WI38 (cell line): Measurements from ENCODE around the gene C19orf53.

Experiments
- H3K4me3 ChIP-seq: 2 replicates; pipeline ENCODE4 v1.5.1; 2011; ENCODE audit warnings: low read depth, mild to moderate bottlenecking, control low read depth, low read length
- CTCF ChIP-seq: IDR thresholded peaks from 2 replicates; pipeline ENCODE4 v1.5.1; 2012; ENCODE audit warnings: low read depth, mild to moderate bottlenecking, control low read depth, low read length

The C19orf53 gene

DNA sequence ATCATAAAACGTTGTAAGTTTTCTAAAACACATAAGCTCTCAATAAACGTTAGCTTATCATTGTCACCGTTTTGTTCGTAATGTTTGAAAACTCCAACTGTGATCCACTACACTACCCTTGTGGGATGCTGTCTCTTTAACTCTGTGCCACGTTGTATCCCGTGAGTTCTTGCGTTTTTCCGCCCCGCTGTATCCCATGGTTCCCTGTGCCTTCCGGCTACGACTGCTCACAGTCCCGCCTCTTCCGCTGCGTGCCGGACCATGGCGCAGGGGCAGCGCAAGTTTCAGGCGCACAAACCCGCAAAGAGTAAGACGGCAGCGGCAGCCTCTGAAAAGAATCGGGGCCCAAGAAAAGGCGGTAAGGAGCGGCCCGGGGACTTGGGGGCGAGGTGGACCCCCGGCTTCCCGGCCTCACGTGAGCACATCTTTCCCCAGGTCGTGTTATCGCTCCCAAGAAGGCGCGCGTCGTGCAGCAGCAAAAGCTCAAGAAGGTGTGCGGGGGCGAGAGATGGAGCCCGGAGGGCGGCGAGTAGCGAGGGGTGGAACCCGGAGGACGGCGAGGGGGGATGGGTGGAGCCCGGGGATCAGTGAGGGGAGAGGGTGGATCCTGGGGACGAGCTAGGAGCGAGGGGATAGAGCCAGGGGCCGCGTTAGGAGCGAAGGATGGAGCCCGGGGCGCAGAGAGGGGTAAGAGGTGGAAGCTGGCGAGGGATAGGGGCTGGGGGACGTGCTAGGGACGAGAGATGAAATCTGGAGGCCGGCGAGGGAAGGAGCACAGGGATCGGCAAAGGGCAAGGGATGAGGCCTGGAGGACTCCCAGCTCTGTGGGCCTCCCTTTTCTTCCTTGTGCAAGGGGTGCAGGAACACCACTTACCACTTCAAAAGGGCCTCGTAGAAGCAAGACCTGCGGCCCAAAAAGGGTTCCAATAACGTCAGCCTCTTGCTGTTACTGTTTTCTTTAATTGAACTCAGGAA, at the start of gene C19orf53:
Gene C19orf53, plus strand, starts transcription at position 240 of the 975 bp plus-strand sequence. Its CDS starts 22 bp downstream, at position 262.
- no peak for TF ChIP-seq CTCF
- H3K4me3 ChIP-seq, result peak within 1 kb of the TSS; percentile 96

DNA sequence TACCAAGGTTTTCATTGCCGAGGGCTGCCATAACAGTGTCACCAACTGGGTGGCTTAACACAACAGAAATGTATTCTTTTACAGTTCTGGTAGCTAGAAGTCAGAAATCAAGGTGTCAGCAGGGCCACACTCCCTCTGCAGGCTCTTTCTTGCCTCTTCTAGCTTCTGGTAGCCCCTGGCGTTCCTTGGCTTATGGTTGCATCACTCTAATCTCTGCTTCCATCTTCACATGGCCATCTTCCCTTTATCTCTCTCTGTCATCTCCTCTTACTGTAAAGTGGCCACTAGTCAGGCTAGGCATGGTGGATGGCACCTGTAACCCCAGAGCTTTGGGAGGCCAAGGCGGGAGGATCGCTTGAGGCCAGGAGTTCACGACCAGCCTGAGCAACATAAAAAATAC, 47.9 kb upstream of the C19orf53 start:
- no peak for TF ChIP-seq CTCF
- H3K4me3 ChIP-seq, result no peak overlapping the region

- TF ChIP-seq CTCF, result no peak
- H3K4me3 ChIP-seq, result no peak overlapping the region
Measured at GRCh38 chr19:13727798-13728197, 46.5 kb upstream of the C19orf53 start.

DNA sequence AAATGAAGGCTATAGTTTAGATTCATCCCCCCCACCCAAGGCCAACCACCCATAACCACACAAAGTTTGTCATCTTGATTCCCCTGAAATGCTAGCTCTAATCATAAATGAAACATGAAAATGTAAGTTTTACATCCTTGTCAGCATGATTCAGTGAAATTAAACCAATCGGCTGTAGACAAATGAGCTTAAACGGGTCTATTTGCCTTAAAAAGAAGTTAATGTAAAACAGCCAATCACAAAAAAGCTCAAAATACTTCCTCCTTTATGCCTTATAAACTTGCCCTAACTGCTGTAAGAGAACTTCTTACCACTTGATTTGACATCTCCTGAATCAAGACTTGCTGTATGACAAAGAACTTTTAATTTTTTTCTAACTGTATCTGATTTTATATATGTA, 44.4 kb upstream of the C19orf53 start:
- TF ChIP-seq CTCF, result no peak
- no peak overlapping the region for H3K4me3 ChIP-seq

DNA sequence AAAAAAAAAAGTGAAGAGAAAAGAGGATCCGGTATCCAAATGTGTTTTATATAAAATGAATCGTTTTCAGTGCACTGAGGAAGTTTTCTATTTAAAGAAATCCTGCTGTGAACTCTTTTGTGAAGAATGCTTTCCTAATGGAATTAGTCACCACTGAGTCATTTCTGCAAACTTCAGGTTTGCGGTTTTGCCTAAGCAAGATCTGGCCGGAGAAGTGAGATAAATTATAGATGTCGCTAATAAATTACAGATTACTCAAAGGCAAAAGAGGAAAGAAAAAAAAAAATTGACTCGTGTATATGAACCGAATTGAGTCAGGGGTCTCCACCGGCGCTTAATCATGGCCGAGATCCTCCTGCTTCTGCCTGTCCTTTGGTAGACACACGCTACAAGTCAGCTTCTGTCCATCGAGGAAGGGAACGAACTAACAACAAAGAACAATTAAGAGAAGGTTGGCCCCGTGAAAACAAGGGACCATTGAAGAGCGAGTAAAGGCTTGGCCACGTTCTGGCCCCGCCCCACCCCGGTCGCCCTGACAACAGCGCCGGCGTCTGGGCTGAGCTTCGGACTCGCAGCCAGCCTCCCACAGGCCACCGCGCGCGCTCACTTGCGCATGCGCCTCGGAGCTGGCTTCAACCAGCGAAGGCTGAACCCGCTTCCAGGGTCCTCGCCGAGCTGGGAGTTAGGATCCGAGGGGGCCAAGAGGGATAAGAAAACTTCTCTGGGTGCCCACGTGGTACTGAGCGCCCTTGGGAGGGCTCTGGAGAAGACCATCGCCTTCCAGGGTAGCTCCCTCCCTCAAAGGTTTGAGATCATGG, 42.9 kb upstream of the C19orf53 start:
- peak overlapping the region; percentile 67 for H3K4me3 ChIP-seq
- TF ChIP-seq CTCF, result no peak

- TF ChIP-seq CTCF, result no peak
Measured at GRCh38 chr19:13732337-13732736, 41.9 kb upstream of the C19orf53 start.

More at GRCh38 chr19:13732337-13732736, 41.9 kb upstream of the C19orf53 start:
- H3K4me3 ChIP-seq, result peak overlapping the region; percentile 67
